Measurements from ENCODE around the gene NHLRC1. TPM values are rescaled to one million over a fixed set of nuclear protein-coding genes. Genes with fewer than 3 reads are reported as not detected.

NHLRC1 gene
- polyA plus RNA-seq, 5 donors, result 1.9 to 2.6 (median 2.2) TPM

GRCh38 chr6:18141805-18142590 lies 19.5 kb upstream of the NHLRC1 start:
- no peak for DNase-seq

GRCh38 chr6:18139935-18140621 lies 17.6 kb upstream of the NHLRC1 start:
- DNase-seq, result no peak

GRCh38 chr6:18138906-18139305 lies 16.4 kb upstream of the NHLRC1 start:
- no peak for DNase-seq

- no peak for DNase-seq
Measured at GRCh38 chr6:18136260-18136659, 13.8 kb upstream of the NHLRC1 start.

- no peak for DNase-seq
Measured at GRCh38 chr6:18135171-18135570, 12.7 kb upstream of the NHLRC1 start.

GRCh38 chr6:18132346-18132745 lies 9.9 kb upstream of the NHLRC1 start:
- DNase-seq, result no peak

- no peak for DNase-seq
Measured at GRCh38 chr6:18126121-18126520, 3.6 kb upstream of the NHLRC1 start.

GRCh38 chr6:18121580-18122127 lies 823 bp downstream of the NHLRC1 start:
- no peak for DNase-seq

GRCh38 chr6:18119236-18119635 lies 3.2 kb downstream of the NHLRC1 start:
- no peak for DNase-seq

- DNase-seq, result no peak
Measured at GRCh38 chr6:18118330-18118729, 4.1 kb downstream of the NHLRC1 start.

- DNase-seq, result no peak
Measured at GRCh38 chr6:18117136-18117535, 5.3 kb downstream of the NHLRC1 start.

GRCh38 chr6:18115356-18115755 lies 7.1 kb downstream of the NHLRC1 start:
- no peak for DNase-seq

- DNase-seq, result no peak
Measured at GRCh38 chr6:18110162-18110561, 12.3 kb downstream of the NHLRC1 start.

- DNase-seq, result no peak
Measured at GRCh38 chr6:18107061-18107460, 15.4 kb downstream of the NHLRC1 start.

GRCh38 chr6:18102783-18103509 lies 19.5 kb downstream of the NHLRC1 start:
- DNase-seq, result no peak

- DNase-seq, result no peak
Measured at GRCh38 chr6:18101873-18102272, 20.6 kb downstream of the NHLRC1 start.

GRCh38 chr6:18101271-18101670 lies 21.2 kb downstream of the NHLRC1 start:
- no peak for DNase-seq

- DNase-seq, result no peak
Measured at GRCh38 chr6:18100296-18100695, 22.2 kb downstream of the NHLRC1 start.

- no peak for DNase-seq
Measured at GRCh38 chr6:18099511-18099910, 23.0 kb downstream of the NHLRC1 start.

- DNase-seq, result no peak
Measured at GRCh38 chr6:18096423-18096822, 26.1 kb downstream of the NHLRC1 start.

- DNase-seq, result no peak
Measured at GRCh38 chr6:18091382-18091781, 31.1 kb downstream of the NHLRC1 start.

- no peak for DNase-seq
Measured at GRCh38 chr6:18090349-18090786, 32.1 kb downstream of the NHLRC1 start.

All from right lung (tissue), 5 donors.